Tibial artery (tissue), 4 donors: ENCODE data around the gene SLIRP.

ENCODE experiments used
- DNase-seq, 2 donors: peaks; one replicate each; pipeline ENCODE4 v3.0.0-alpha.2; 2019
- H3K27ac ChIP-seq, 2 donors: fragments of 200-600 bp; sonication (generic) in 1 of 2; 1 replicate in 1 of 2; 2 replicates in 1 of 2; pipeline ENCODE4 v1.5.1; 2018 to 2019; ENCODE audit warnings: mild to moderate bottlenecking in 1 of 2
- H3K27me3 ChIP-seq, 2 donors: fragments of 200-600 bp; sonication (generic) in 1 of 2; one replicate each; pipeline versions ENCODE4 v1.5.1 to v1.6.0; 2016 to 2019
- H3K36me3 ChIP-seq, 3 donors: fragments of 200-600 bp; sonication (generic) in 2 of 3; one replicate each; pipeline ENCODE4 v1.5.1; 2016 to 2019; ENCODE audit warnings: mild to moderate bottlenecking in 2 of 3
- H3K4me1 ChIP-seq, 4 donors: fragments of 200-600 bp; sonication (generic) in 2 of 4; 1 replicate in 3 of 4; 2 replicates in 1 of 4; pipeline ENCODE4 v1.5.1; 2016 to 2019
- H3K4me3 ChIP-seq, 2 donors: fragments of 200-600 bp; sonication (generic) in 1 of 2; 1 replicate in 1 of 2; 2 replicates in 1 of 2; pipeline ENCODE4 v1.5.1; 2018 to 2019; ENCODE audit warnings: mild to moderate bottlenecking in 2 of 2
- H3K9me3 ChIP-seq, 3 donors: fragments of 200-600 bp; sonication (generic) in 1 of 3; one replicate each; pipeline ENCODE4 v1.5.1; 2016 to 2019
- intact Hi-C: fragments of 100-400 bp; cut with DNase I; formaldehyde crosslinking; loops from one replicate; pipeline ENCODE4 v1.15.0; 2023; ENCODE audit warnings: low total_unique reads
- TF ChIP-seq, protein P1 (sequence below), 2 experiments: fragments of 200-600 bp in 1 of 2; fragments of 450-650 bp in 1 of 2; IDR thresholded peaks; one replicate each; pipeline ENCODE4 v1.5.1; 2017 to 2019; ENCODE audit warnings: antibody characterized with exemption in 2 of 2, mild to moderate bottlenecking in 1 of 2, moderate library complexity in 1 of 2

The SLIRP gene

DNA sequence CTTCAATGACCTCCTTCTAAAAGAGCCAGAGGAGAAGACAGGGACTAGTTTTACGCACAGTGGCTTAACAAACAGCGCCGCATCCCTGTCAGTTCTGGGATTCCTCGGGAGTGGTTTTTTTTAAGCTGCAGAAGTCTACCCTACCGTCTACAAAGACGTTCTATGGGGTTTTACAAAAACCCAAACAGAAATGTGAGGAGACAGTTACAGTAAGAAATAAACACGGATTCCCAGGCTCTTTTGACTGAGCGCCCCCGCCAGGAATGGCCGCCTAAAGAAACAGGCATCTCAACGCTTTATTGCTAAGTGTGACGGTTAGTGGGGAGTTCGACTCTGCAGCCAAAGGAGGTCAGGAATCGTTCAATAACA lies 564 bp upstream of the SLIRP start:
- H3K9me3 ChIP-seq = no peaks in the 10 kb centered on the region
- peaks cover 0 to 34% (median 26%) of the 10 kb centered on the region in 4 donors for H3K4me1 ChIP-seq
- H3K4me3 ChIP-seq = peak overlapping the region; percentile 61 to 71
- peak overlapping the region; percentile 55 to 73 for H3K27ac ChIP-seq
- TF ChIP-seq, protein P1, sequence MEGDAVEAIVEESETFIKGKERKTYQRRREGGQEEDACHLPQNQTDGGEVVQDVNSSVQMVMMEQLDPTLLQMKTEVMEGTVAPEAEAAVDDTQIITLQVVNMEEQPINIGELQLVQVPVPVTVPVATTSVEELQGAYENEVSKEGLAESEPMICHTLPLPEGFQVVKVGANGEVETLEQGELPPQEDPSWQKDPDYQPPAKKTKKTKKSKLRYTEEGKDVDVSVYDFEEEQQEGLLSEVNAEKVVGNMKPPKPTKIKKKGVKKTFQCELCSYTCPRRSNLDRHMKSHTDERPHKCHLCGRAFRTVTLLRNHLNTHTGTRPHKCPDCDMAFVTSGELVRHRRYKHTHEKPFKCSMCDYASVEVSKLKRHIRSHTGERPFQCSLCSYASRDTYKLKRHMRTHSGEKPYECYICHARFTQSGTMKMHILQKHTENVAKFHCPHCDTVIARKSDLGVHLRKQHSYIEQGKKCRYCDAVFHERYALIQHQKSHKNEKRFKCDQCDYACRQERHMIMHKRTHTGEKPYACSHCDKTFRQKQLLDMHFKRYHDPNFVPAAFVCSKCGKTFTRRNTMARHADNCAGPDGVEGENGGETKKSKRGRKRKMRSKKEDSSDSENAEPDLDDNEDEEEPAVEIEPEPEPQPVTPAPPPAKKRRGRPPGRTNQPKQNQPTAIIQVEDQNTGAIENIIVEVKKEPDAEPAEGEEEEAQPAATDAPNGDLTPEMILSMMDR (IDR thresholded peaks at IDR 0.05) = no peak
- intact Hi-C loops = loop anchor here (5.0 kb wide), 2 partner anchors 45 to 250 kb away; partner anchors contain the start of genes AHSA1 and VIPAS39
- no peak for DNase-seq
- no peaks in the 10 kb centered on the region for H3K27me3 ChIP-seq
- H3K36me3 ChIP-seq = peaks cover 29 to 55% (median 42%) of the 10 kb centered on the region in 3 donors

DNA sequence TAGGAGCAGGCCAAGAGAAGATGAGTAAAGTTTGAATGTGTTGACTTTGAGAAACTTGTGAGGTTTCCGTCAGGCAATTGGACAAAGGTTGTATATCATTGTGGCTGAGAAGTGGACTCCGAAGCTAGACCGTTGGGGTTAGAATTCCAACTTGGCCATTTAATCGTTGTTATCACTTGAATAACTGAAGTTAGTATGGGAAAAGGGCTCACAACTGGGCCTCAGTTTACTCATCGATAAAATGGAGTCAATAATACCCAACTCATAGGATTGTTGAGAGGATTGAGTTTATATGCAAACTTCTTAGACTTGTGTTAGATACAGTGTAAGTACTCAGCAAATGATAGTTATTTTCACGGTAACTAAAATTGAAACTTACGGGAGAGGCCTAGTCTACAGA lies 846 bp downstream of the SLIRP start:
- Histone ChIP-seq H3K4me1 (peaks cover 0 to 34% (median 26%) of the 10 kb centered on the region in 4 donors), H3K27me3 (no peaks in the 10 kb centered on the region)

DNA sequence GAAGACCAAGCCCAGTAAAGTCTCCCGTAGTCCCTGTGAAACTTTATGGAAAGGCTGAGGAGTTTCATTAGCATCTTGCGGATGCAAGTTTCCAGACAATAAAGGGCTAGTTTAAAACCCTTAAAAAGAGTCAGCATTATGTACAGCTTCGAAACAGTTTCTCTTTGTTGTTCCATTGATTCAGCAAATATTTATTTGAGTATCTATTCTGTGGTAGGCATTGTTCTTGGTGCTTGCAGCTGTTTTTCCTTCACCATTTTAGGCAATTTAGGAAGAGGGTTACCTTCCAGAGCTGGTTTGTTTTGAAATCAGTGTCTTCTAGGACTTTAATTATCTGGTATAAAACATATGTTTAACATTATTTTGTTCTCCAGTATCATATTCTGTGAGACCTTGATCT lies 1.5 kb downstream of the SLIRP start:
- H3K36me3 ChIP-seq = peaks cover 25 to 53% (median 36%) of the 10 kb centered on the region in 3 donors
- no peak for DNase-seq

More for the DNA sequence above, 846 bp downstream of the SLIRP start:
- DNase-seq = no peak
- Histone ChIP-seq H3K9me3 (no peaks in the 10 kb centered on the region), H3K4me3 (peak overlapping the region; percentile 61 to 71), H3K36me3 (peaks cover 23 to 54% (median 37%) of the 10 kb centered on the region in 3 donors), H3K27ac (peak overlapping the region; percentile 55 to 73)
- TF ChIP-seq, protein P1 (IDR thresholded peaks at IDR 0.05) = no peak
- intact Hi-C loops = loop anchor here (2.0 to 5.0 kb wide), 3 partner anchors 44 to 251 kb away; partner anchors contain the start of genes AHSA1 and VIPAS39

DNA sequence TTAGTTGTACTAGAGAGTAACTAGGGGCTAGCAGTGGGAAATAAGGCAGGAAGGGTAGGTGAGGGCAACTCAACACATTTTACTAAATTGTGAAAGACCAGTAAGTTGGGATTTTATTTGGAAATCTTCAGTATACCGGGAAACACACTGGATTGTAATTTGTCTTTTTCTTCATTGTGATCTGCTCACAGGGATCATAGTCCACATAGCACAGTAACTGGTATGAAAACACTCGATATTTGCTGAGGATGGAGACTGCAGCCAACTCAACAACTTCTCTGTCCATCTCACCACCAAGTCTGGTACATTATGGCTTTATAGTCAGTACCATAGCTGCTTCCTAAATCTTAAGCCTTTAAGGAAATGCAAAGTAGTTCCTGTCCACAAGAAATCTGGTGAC lies 2.5 kb downstream of the SLIRP start:
- TF ChIP-seq, protein P1 (IDR thresholded peaks at IDR 0.05) = no peak
- Histone ChIP-seq H3K27ac (no peak overlapping the region), H3K36me3 (peaks cover 34 to 52% (median 35%) of the 10 kb centered on the region in 3 donors), H3K4me3 (no peak overlapping the region), H3K4me1 (peaks cover 0 to 34% (median 26%) of the 10 kb centered on the region in 4 donors), H3K27me3 (no peaks in the 10 kb centered on the region), H3K9me3 (no peaks in the 10 kb centered on the region)
- intact Hi-C loops = no loop called here
- no peak for DNase-seq

More for the DNA sequence above, 1.5 kb downstream of the SLIRP start:
- peaks cover 0 to 34% (median 26%) of the 10 kb centered on the region in 4 donors for H3K4me1 ChIP-seq
- no peaks in the 10 kb centered on the region for H3K27me3 ChIP-seq
- TF ChIP-seq, protein P1 (IDR thresholded peaks at IDR 0.05) = no peak
- intact Hi-C loops = loop anchor here (2.0 to 5.0 kb wide), 3 partner anchors 43 to 252 kb away; partner anchors contain the start of genes AHSA1 and VIPAS39
- H3K9me3 ChIP-seq = no peaks in the 10 kb centered on the region
- H3K27ac ChIP-seq = no peak overlapping the region
- H3K4me3 ChIP-seq = no peak overlapping the region

DNA sequence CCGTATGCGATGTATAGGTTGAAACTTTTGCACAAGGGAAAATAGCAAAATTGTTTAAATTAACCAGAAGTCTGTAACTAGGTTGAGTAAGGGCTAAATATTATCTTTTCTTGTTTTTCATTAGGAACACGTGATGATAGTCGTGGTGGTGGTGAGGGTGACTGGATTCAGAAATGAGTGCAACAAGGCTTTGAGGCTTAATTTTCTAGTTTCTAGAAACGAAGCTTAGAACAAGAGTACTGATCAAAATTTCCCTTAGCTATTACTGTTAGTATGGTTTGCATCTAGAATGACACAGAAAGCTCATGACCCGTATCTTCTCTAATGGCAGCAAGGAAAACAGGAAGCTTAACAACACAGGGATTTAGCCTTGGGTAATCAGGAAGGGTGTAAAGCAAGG lies 7.0 kb downstream of the SLIRP start:
- no peak overlapping the region for H3K27ac ChIP-seq
- H3K4me1 ChIP-seq = no peaks in the 10 kb centered on the region
- intact Hi-C loops = no loop called here
- TF ChIP-seq, protein P1 (IDR thresholded peaks at IDR 0.05) = no peak
- no peaks in the 10 kb centered on the region for H3K9me3 ChIP-seq
- peaks cover 66 to 94% (median 79%) of the 10 kb centered on the region in 3 donors for H3K36me3 ChIP-seq
- H3K4me3 ChIP-seq = no peak overlapping the region
- DNase-seq = no peak
- no peaks in the 10 kb centered on the region for H3K27me3 ChIP-seq
